Measurements from ENCODE around the gene THADA.

DNA sequence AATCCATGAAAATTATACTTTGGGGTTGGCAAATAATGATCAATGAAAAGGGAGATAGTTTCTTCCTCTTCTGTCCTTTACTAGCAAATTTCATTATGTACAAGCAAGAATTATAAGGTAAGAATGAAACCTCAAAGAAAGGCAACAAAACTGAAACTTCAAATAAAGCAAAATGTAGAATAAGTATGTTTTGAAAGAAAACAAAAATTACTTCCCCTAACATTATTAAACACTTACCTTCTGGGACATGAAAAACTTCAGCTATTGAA lies 29.4 kb downstream of the THADA start:
- TF ChIP-seq CTCF (IDR thresholded peaks at IDR 0.05) (no peak), POLR2A (IDR thresholded peaks at IDR 0.05) (no peak), EP300 (IDR thresholded peaks at IDR 0.05) (no peak), POLR2AphosphoS5 (IDR thresholded peaks at IDR 0.05) (no peak)

Measured in upper lobe of left lung (tissue), 4 donors.